Measurements from ENCODE around the gene SLC22A2. TPM values are rescaled to one million over a fixed set of nuclear protein-coding genes. Genes with fewer than 3 reads are reported as not detected.

SLC22A2 gene
- polyA plus RNA-seq, 1 donor (not counting 4 experiments of a cell fraction or from before 2014, with no cell fraction given): not detected

DNA sequence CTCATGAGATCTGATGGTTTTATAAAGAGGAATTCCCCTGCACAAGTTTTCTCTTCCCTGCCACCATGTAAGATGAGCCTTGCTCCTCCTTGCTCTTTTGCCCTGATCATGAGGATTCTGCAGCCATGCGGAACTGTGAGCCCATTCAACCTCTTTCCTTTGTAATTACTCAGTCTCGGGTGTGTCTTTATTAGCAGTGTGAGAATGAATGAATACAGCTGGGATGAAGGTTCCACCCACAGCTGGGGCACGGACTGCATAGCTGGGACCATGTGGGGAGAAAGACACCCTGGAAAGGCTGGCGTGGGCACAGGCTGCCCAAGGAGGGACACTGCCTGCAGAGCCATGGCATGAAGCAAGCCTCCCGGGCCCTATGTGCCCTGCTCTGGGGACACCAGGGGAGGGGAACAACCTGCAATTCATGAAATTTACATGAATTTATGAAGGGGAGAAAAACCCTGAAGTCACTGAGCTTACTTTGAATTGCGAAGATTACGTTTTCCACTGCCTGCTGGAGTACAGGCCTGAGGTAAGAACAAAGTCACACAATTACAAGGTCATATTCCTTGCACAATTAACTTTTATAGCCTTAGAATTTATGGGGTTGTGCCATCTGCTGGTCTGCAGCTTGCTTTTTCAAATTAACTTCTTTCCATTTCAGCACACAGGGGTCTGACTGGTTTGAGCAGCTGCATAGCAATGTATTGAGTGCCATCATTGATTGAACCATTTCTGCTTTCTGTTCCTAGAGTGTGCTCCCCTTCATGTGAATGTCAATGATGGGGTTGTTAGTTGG, 90.8 kb downstream of the SLC22A2 start:
- no peak overlapping the region for H3K4me2 ChIP-seq (ENCODE audit: control insufficient read depth, extremely low read depth, insufficient read depth, low read depth, low read length)
- H3K9me1 ChIP-seq (ENCODE audit: control insufficient read depth, extremely low read depth, insufficient read depth, low read length): no peaks in the 10 kb centered on the region
- no peak overlapping the region for H2AFZ ChIP-seq (ENCODE audit: control insufficient read depth, low read length)
- FAIRE-seq (no peak), DNase-seq (ENCODE audit: low read depth, low spot score) (no peak)
- H3K9ac ChIP-seq (ENCODE audit: control insufficient read depth, extremely low read depth, insufficient read depth, low read length): no peak overlapping the region
- TF ChIP-seq, protein P1, sequence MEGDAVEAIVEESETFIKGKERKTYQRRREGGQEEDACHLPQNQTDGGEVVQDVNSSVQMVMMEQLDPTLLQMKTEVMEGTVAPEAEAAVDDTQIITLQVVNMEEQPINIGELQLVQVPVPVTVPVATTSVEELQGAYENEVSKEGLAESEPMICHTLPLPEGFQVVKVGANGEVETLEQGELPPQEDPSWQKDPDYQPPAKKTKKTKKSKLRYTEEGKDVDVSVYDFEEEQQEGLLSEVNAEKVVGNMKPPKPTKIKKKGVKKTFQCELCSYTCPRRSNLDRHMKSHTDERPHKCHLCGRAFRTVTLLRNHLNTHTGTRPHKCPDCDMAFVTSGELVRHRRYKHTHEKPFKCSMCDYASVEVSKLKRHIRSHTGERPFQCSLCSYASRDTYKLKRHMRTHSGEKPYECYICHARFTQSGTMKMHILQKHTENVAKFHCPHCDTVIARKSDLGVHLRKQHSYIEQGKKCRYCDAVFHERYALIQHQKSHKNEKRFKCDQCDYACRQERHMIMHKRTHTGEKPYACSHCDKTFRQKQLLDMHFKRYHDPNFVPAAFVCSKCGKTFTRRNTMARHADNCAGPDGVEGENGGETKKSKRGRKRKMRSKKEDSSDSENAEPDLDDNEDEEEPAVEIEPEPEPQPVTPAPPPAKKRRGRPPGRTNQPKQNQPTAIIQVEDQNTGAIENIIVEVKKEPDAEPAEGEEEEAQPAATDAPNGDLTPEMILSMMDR (optimal IDR thresholded peaks at IDR 0.05 in 1 of 3, IDR thresholded peaks at IDR 0.05 in 1 of 3, conservative IDR thresholded peaks at IDR 0.05 in 1 of 3; ENCODE audit: extremely low read depth in 1 of 3, insufficient read depth in 2 of 3, low read length in 3 of 3): no peak
- no peaks in the 10 kb centered on the region for H3K9me3 ChIP-seq (ENCODE audit: control insufficient read depth, low read depth, low read length)
- H4K20me1 ChIP-seq (ENCODE audit: control insufficient read depth, extremely low read depth, insufficient read depth, low read length): no peaks in the 10 kb centered on the region
- H3K27ac ChIP-seq (ENCODE audit: control insufficient read depth, insufficient read depth, low read length): no peak overlapping the region
- dilution Hi-C loops (cut with MboI; ENCODE audit: extremely low pct_ligation_motif_present, low sequenced_read_pairs): no loop called here
- H3K4me1 ChIP-seq (ENCODE audit: control insufficient read depth, extremely low read depth, insufficient read depth, low read length): no peaks in the 10 kb centered on the region
- H3K4me3 ChIP-seq (ENCODE audit: control insufficient read depth in 2 of 3, extremely low read depth in 1 of 3, insufficient read depth in 2 of 3, low read depth in 1 of 3, low read length in 3 of 3): no peak overlapping the region
- H3K36me3 ChIP-seq (ENCODE audit: control insufficient read depth in 2 of 2, extremely low read depth in 1 of 2, insufficient read depth in 2 of 2, low read length in 2 of 2): no peaks in the 10 kb centered on the region
- no peaks in the 10 kb centered on the region for H3K79me2 ChIP-seq (ENCODE audit: control insufficient read depth, insufficient read depth, low read length)
- H3K27me3 ChIP-seq (ENCODE audit: control insufficient read depth, extremely low read depth, insufficient read depth, low read length): no peaks in the 10 kb centered on the region

Other genes starting within 250 kb of the SLC22A2 start
- 0.36 to 0.79 TPM (median 0.76 TPM) in 3 replicates for gene SLC22A1, start 137.0 kb downstream of the SLC22A2 start, polyA plus RNA-seq
- gene SLC22A3, start 89.6 kb upstream of the SLC22A2 start, polyA plus RNA-seq: 1.8 to 3.1 TPM (median 1.9 TPM) in 3 replicates

All from keratinocyte (primary cell).